Left forelimb (tissue), 1 donor: ENCODE measurements around the gene ZBTB17.
"Not testable (repeated sequence)": the region's sequence is repeated elsewhere in the genome, so short reads cannot be mapped to it uniquely, and the experiment has no call there.

Experiments
- DNase-seq: peaks from one replicate; pipeline ENCODE4 v3.0.0-alpha.2; 2018; ENCODE audit warnings: low spot score

Gene ZBTB17

DNA sequence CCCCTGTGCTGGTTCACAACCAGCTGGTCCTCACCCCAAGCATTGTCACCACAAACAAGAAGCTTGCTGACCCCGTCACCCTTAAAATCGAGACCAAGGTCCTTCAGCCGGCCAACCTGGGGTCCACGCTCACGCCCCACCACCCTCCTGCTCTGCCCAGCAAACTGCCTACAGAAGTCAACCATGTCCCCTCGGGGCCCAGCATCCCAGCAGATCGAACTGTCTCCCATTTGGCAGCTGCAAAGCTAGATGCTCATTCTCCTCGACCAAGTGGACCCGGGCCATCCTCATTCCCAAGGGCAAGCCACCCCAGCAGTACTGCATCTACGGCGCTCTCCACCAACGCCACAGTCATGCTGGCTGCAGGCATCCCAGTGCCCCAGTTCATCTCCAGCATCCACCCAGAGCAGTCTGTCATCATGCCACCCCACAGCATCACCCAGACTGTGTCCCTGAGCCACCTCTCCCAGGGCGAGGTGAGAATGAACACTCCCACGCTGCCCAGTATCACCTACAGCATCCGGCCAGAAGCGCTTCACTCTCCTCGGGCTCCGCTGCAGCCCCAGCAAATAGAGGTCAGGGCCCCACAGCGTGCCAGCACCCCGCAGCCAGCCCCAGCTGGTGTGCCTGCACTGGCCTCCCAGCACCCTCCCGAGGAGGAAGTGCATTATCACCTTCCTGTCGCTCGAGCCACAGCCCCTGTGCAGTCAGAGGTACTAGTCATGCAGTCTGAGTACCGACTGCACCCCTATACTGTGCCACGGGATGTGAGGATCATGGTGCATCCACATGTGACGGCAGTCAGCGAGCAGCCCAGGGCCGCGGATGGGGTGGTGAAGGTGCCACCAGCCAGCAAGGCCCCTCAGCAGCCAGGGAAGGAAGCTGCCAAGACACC is 40.6 kb downstream of the ZBTB17 start:
- DNase-seq = no peak

- DNase-seq = no peak
These were observed 41.5 kb downstream of the ZBTB17 start for GRCh38 chr1:15934211-15935055.

DNA sequence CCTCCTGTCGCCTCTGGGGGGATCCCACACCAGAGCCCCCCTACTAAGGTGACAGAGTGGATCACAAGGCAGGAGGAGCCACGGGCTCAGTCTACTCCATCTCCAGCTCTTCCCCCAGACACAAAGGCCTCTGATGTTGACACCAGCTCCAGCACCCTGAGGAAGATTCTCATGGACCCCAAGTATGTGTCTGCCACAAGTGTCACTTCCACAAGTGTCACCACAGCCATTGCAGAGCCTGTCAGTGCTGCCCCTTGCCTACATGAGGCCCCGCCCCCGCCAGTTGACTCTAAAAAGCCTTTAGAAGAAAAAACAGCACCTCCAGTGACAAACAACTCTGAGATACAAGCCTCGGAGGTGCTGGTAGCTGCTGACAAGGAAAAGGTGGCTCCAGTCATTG is 42.2 kb downstream of the ZBTB17 start:
- DNase-seq = no peak

GRCh38 chr1:15932612-15933011 is 43.3 kb downstream of the ZBTB17 start:
- no peak for DNase-seq

- DNase-seq = no peak
These were observed 44.0 kb downstream of the ZBTB17 start for GRCh38 chr1:15931884-15932283.

- no peak for DNase-seq
These were observed 44.5 kb downstream of the ZBTB17 start for GRCh38 chr1:15931401-15931800.

DNA sequence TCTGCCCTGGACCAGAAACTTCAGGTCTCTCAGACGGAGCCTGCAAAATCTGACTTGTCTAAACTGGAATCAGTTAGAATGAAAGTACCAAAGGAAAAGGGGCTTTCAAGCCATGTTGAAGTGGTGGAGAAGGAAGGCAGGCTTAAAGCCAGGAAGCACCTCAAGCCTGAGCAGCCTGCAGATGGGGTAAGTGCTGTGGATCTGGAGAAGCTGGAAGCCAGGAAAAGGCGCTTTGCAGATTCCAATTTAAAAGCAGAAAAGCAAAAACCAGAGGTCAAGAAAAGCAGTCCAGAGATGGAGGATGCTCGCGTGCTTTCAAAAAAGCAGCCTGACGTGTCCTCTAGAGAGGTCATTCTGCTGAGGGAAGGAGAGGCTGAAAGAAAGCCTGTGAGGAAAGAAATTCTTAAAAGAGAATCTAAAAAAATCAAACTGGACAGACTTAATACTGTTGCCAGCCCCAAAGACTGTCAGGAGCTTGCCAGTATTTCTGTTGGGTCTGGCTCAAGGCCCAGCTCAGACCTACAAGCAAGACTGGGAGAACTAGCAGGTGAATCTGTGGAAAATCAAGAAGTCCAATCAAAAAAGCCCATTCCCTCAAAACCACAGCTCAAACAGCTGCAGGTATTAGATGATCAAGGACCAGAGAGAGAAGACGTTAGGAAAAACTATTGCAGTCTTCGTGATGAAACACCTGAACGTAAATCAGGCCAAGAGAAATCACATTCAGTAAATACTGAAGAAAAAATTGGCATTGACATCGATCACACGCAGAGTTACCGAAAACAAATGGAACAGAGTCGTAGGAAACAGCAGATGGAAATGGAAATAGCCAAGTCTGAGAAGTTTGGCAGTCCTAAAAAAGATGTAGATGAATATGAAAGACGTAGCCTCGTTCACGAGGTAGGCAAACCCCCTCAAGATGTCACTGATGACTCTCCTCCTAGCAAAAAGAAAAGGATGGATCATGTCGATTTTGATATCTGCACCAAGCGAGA is 46.6 kb downstream of the ZBTB17 start:
- DNase-seq = no peak

- DNase-seq = not testable (repeated sequence)
These were observed 49.5 kb downstream of the ZBTB17 start for GRCh38 chr1:15926448-15926847.

DNA sequence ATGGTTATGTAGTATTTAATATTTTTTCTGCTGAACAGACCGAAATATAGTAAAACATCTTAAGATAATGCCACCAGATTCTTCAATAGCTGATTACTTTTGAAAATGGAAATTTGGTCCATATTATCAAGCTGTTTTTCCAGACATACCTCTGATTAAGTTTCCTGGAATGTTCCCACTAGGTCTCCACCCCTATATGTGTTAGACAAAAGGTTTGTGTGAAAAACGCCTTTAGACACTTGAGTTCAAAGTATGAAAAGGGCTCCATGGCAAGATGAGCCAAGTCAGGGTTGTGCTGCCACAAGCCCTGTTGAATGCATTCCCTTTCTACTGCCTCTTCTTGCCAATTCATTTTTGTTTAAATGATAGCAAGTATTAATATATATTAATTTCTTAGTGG is 52.7 kb downstream of the ZBTB17 start:
- no peak for DNase-seq

DNA sequence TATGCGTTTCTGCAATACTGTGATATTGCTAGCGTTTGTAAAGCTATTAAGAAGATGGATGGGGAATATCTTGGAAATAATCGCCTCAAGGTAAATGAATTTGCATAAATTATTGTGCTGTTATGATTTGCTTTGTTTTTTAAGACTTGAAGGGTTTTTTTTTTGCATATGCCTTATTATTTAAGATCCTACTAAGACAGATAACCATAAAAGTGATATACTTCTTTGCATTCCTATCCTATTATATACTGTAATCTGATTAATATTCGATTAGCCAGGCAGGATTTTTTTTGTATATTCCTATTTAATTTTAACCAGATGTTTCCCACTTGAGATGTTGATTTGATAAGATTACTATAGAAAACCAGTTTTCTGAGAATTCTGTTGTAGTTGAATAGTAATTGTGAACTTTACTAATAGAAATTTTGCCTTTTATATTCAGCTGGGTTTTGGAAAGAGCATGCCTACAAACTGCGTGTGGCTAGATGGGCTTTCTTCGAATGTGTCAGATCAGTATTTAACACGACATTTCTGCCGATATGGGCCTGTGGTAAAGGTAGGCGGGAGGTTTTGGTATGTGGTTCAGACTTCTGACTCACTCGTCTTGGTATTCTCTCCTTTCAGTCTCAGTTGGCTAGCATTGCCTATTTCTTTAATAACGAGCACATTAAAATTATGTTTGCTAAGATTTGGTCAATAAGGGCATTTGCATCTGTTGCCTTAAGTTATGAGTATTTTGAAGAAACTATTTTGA is 56.8 kb downstream of the ZBTB17 start:
- DNase-seq = no peak

DNA sequence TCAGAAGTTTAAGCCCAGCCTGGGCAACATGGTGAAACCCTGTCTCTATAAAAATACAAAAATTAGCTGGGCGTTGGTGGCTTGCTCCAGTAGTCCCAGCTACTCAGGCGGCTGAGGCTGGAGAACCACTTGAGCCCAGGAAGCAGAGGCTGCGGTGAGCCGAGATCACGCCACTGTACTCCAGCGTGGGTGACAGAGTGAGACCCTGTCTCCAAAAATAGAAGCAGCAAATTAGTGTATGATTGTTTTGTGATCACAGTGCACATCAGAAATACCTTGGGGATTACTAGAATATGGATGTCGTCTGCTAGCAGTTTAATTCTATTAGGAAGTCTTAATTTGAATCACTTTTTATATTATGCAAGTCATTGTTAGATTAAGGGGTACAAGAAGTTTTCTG is 59.0 kb downstream of the ZBTB17 start:
- no peak for DNase-seq

DNA sequence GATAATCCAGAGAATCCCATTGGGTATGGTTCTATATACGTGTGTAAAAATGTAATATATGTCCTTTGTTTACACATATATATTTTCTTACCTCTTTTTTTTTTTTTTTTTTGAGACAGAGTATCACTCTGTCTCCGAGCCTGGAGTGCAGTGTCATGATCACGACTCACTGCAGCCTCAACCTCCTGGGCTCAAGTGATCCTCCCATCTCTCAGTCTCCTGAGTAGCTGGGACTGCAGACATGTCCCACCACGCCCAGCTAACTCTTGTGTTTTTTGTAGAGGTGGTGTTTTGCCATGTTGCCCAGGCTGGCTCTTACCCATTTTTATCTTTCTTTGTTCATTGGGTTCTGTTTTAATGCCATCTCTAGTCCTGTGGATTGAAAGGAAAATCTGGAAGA is 59.5 kb downstream of the ZBTB17 start:
- DNase-seq = no peak

- no peak for DNase-seq
These were observed 59.9 kb downstream of the ZBTB17 start for GRCh38 chr1:15915991-15916390.

- DNase-seq = not testable (repeated sequence)
These were observed 62.3 kb downstream of the ZBTB17 start for GRCh38 chr1:15913607-15914006.

DNA sequence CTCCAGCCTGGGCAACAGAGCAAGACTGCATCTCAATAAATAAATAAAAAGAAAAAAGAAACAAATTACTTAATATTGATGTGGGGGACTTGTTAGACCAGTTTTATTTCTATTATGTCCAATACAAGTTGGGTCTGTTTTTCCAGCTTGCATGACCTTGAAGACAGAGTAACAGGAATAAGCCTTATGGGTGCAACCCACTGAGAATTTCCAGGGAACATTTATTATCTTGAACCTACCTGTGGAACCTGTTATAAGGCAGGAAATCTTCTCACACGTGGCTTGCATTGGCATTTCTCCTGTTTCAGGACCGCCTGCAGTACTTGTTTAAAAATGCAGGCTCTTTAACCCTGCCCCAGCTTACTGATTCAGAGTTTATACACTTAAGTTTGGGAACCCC is 64.0 kb downstream of the ZBTB17 start:
- DNase-seq = no peak

DNA sequence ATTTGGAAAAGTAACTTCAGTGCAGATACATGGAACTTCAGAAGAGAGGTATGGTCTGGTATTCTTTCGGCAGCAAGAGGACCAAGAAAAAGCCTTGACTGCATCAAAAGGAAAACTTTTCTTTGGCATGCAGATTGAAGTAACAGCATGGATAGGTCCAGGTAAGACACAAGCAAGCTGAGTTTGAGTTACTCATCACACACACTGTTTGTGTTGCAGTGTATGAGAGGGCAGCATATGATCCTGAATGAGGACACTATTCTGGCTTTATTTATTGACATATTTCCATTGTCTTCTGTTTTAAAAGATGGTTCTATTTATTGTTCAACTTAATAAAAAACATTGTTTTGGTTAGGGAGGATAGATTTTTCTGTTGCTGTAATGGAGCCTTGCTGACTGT is 64.8 kb downstream of the ZBTB17 start:
- DNase-seq = no peak

GRCh38 chr1:15908597-15908996 is 67.3 kb downstream of the ZBTB17 start:
- no peak for DNase-seq

GRCh38 chr1:15902882-15903281 is 73.0 kb downstream of the ZBTB17 start:
- DNase-seq = no peak

- no peak for DNase-seq
These were observed 75.1 kb downstream of the ZBTB17 start for GRCh38 chr1:15900662-15901279.

DNA sequence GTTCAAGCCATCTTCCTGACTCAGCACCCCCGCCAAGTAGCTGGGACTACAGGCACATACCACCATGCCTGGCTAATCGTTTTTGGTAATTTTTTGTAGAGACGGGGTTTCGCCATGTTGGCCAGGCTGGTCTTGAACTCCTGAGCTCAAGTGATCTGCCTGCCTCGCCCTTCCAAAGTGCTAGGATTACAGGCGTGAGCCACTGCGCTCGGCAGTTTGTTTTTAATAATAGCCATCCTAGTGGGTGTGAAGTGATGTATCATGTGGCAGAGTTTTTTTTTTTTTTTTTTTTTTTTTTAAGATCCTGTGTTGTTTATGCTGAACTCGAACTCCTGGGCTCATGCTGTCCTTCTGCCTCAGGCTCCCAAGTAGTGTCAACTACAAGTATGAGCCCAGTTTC is 76.6 kb downstream of the ZBTB17 start:
- no peak for DNase-seq
